Neural cell (in vitro differentiated cells): ENCODE measurements around the gene MRPS6.

Experiments
- EZH2 ChIP-seq: fragments of 200-600, 300-800 bp; shearing (Covaris generic), sonication (generic); IDR thresholded peaks from 2 replicates; pipeline ENCODE4 v1.6.1; 2014; ENCODE audit warnings: antibody characterized with exemption, low read length, borderline replicate concordance, mild to moderate bottlenecking; ENCODE audit not compliant: insufficient read depth, poor library complexity, severe bottlenecking
- MXI1 ChIP-seq: fragments of 450-650 bp; conservative IDR thresholded peaks from 2 replicates; pipeline ENCODE4 v1.6.1; 2014; ENCODE audit warnings: antibody characterized with exemption, mild to moderate bottlenecking; ENCODE audit not compliant: poor library complexity, severe bottlenecking
- POLR2AphosphoS5 ChIP-seq: IDR thresholded peaks from 2 replicates; pipeline ENCODE4 v1.6.1; 2012
- RAD21 ChIP-seq: fragments of 450-650 bp; conservative IDR thresholded peaks from 2 replicates; pipeline ENCODE4 v1.6.1; 2014; ENCODE audit warnings: antibody characterized with exemption, mild to moderate bottlenecking, moderate library complexity
- SMC3 ChIP-seq: fragments of 450-650 bp; conservative IDR thresholded peaks from 2 replicates; pipeline ENCODE4 v1.6.1; 2014; ENCODE audit warnings: antibody characterized with exemption, mild to moderate bottlenecking, moderate library complexity; ENCODE audit not compliant: poor library complexity
- TAF1 ChIP-seq: IDR thresholded peaks from 2 replicates; pipeline ENCODE4 v1.6.1; 2012; ENCODE audit warnings: low read depth
- TF ChIP-seq, protein P1 (sequence below): fragments of 450-650 bp; IDR thresholded peaks from 2 replicates; pipeline ENCODE4 v1.5.1; 2014; ENCODE audit warnings: antibody characterized with exemption, mild to moderate bottlenecking, moderate library complexity; ENCODE audit not compliant: poor library complexity, severe bottlenecking
- TF ChIP-seq, protein P2 (sequence below): IDR thresholded peaks from 2 replicates; pipeline ENCODE4 v1.6.1; 2012; ENCODE audit warnings: borderline replicate concordance

DNA sequence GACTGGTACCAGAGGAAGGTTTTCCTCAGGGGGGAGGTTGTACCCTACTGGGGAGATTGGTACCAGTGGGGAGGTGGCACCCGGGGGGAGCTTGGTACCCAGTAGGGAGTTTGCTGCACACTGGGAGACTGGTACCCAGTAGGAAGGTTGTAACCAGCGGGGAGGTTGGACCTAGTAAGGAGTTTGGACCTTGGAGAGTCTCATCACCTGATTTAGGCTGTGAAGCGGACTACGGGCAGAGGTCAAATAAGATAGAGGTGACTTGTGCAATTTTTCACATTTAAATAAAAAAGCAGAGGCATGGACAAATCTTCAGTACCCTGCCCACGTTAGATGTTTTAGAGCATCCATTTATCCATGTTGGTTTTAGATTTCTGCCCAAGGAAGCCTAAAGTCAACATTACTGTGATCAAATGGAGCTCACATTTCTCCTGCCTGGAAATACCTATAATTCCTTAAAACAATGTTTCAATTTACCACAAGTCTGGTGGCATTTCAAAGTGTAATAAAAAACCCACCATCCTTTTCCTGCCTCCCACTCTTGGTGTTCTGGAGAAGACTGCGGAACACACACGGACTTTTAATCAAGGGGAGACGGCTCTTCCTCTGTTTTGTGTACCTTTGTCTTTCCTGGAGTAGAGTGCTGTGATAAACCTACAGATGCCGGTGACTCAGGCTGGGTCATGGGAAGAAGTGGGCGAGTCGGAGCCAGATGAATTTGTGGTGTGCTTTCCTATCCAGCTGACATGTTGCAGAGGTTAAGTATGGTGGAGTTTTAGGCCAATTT, 36.2 kb upstream of the MRPS6 start:
- TF ChIP-seq, protein P1, sequence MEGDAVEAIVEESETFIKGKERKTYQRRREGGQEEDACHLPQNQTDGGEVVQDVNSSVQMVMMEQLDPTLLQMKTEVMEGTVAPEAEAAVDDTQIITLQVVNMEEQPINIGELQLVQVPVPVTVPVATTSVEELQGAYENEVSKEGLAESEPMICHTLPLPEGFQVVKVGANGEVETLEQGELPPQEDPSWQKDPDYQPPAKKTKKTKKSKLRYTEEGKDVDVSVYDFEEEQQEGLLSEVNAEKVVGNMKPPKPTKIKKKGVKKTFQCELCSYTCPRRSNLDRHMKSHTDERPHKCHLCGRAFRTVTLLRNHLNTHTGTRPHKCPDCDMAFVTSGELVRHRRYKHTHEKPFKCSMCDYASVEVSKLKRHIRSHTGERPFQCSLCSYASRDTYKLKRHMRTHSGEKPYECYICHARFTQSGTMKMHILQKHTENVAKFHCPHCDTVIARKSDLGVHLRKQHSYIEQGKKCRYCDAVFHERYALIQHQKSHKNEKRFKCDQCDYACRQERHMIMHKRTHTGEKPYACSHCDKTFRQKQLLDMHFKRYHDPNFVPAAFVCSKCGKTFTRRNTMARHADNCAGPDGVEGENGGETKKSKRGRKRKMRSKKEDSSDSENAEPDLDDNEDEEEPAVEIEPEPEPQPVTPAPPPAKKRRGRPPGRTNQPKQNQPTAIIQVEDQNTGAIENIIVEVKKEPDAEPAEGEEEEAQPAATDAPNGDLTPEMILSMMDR, result no peak
- TF ChIP-seq TAF1 (no peak), SMC3 (no peak), MXI1 (no peak), EZH2 (no peak), RAD21 (no peak), POLR2AphosphoS5 (no peak)
- TF ChIP-seq, protein P2, sequence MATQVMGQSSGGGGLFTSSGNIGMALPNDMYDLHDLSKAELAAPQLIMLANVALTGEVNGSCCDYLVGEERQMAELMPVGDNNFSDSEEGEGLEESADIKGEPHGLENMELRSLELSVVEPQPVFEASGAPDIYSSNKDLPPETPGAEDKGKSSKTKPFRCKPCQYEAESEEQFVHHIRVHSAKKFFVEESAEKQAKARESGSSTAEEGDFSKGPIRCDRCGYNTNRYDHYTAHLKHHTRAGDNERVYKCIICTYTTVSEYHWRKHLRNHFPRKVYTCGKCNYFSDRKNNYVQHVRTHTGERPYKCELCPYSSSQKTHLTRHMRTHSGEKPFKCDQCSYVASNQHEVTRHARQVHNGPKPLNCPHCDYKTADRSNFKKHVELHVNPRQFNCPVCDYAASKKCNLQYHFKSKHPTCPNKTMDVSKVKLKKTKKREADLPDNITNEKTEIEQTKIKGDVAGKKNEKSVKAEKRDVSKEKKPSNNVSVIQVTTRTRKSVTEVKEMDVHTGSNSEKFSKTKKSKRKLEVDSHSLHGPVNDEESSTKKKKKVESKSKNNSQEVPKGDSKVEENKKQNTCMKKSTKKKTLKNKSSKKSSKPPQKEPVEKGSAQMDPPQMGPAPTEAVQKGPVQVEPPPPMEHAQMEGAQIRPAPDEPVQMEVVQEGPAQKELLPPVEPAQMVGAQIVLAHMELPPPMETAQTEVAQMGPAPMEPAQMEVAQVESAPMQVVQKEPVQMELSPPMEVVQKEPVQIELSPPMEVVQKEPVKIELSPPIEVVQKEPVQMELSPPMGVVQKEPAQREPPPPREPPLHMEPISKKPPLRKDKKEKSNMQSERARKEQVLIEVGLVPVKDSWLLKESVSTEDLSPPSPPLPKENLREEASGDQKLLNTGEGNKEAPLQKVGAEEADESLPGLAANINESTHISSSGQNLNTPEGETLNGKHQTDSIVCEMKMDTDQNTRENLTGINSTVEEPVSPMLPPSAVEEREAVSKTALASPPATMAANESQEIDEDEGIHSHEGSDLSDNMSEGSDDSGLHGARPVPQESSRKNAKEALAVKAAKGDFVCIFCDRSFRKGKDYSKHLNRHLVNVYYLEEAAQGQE, result no peak
